Fibroblast of skin of scalp (primary cell): Measurements from ENCODE around the gene PDE9A.

Experiments used
- DNase-seq: peaks from one replicate; pipeline ENCODE4 v3.0.0-alpha.2; 2013

The PDE9A gene

DNA sequence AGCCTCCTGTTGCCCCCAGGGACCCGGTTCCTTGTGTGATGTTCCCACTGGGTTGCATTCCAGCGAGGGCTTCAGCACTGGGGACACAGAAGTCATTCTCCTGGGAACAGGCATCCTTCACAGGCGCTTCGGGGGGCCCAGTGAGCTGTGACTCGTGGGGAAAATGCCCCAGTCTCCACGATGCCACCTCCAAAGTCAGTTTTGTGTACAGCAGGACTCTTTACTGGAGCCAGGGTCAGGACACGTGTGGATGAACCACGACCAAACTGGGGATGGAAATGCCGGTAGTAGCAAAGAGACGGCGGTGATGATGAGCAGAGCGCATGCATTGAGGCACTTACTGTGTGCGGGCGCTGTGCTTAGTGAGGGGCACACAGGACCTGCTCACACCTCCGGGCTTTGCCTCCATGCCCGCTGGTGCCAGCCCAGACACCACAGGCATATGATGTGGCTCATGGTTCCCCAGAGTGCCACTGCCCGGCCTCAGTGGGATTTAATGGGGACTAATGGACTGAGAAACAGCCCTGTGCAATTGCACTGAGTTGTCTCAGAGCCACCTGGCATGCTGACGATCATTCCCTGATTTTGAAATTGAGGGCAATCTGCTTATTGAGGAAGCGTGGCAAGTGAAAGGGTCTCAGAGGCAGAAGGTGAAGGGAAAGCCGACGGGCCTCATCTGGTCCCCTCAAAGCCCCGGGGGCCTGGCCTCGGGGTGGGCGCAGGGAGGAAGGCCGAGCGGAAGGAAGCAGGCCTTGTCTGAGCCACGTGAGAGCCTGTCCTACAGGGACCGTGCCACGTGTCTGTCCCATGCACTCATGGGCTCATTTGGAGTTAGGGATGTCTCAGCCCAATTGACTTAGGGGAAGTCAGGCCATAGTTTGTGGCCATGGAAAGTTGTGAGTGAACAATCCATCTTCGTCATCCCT is 91.4 kb downstream of the PDE9A start:
- DNase-seq, result no peak

DNA sequence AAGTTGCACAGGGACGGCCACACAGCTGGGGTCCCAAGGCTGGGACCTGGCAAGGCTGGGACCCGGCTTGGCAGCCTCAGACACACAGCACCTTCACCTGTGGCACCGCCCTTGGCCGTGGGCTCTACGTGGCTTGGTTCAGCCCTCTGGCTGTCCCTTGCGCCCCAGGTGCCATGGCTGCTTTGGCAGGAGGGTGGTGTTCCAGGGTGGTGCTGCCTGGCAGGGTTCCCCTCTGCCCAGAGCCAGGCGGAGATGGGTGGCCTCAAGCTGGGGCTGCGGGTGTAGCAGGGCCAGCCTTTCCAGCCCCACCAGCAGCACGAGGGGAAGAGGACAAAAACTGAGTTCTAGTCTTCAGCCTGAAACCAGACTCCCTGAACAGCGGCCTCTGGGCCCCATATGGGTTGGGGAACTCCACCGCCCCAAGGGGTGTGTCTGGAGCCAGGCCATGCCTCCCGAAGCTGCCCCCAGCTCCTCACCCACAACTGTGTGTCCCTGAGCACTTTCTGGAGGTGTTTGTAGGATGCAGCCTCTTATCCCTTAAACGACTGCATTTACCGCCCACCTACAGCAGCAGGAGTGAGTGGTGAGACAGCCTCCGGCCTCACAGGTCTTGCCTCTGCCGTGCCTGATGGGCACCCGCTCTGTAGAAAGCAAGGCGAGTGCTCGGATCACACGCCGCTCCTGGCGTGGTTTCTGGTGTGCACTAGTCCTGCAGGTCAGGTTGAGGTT is 92.3 kb downstream of the PDE9A start:
- DNase-seq, result no peak

GRCh38 chr21:42746240-42746592 is 92.8 kb downstream of the PDE9A start:
- no peak for DNase-seq

- no peak for DNase-seq
Measured at GRCh38 chr21:42746593-42747275, 93.3 kb downstream of the PDE9A start.

GRCh38 chr21:42747276-42747701 is 93.9 kb downstream of the PDE9A start:
- no peak for DNase-seq

GRCh38 chr21:42747746-42748351 is 94.4 kb downstream of the PDE9A start:
- no peak for DNase-seq

GRCh38 chr21:42748620-42749176 is 95.3 kb downstream of the PDE9A start:
- DNase-seq, result no peak

- DNase-seq, result no peak
Measured at GRCh38 chr21:42750737-42751530, 97.5 kb downstream of the PDE9A start.

DNA sequence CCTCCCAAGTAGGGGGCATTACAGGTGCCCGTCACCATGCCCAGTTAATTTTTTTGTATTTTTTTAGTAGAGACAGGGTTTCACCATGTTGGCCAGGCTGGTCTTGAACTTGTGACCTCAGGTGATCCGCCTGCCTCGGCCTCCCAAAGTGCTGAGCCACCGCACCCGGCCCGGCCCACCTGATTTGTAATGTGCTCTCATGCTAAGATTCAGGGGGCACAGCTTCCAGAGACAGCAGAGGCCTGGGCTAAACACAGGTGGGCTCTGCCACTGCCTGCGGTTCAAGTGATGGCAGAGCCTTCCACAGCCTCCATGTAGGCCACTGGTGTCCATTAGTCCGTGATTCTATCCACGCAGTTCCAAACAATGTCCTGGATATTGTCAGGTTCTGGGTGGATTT is 98.4 kb downstream of the PDE9A start:
- no peak for DNase-seq

DNA sequence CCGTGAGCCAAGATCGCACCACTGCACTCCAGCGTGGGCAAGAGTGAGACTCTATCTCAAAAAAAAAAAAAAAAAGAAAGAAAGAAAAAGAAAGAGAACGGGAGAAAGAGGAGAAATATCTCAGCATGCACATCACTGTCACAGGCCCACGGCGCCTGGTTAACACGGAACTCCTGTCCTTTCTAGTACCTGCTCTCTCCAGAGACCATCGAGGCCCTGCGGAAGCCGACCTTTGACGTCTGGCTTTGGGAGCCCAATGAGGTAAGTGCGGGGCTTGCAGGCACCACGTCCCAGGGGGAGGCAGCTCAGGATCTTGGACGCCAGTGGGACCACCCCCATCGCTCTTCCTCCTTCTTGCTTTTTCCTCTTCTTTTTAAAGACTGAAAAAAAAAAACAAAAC is 100.4 kb downstream of the PDE9A start:
- DNase-seq, result no peak

GRCh38 chr21:42754270-42754933 is 101.0 kb downstream of the PDE9A start:
- no peak for DNase-seq

DNA sequence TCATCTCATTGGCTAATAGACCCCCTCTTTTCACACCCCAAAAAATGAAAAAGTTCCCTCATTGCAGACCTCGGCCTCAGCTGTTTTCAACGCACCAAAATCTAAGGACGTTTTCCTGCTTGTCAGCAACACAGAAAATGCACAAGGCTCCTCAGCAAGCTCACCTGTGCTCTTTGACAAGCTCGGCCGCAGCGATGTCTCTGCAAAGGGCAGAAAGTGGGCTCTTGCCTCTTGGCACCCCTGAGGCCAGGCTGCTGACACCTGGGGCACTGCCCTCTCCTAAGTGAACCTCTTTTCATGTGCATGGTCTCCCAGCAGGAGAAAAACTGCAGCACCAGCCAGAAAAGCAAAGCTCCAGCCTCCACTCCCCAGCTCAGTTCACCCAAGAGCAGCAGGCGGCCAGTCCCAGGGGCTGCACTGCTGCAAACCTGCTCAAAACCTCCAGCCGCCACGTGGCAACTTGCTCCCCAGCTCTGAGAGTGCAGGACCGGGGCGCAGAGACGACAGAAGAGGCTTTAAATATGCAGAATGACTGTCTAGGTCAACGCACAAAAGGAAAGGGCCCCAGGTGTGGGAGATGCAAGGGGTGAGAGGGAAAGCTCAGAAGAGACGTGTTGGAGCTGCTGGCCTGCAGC is 101.7 kb downstream of the PDE9A start:
- no peak for DNase-seq

GRCh38 chr21:42755766-42756579 is 102.6 kb downstream of the PDE9A start:
- no peak for DNase-seq

GRCh38 chr21:42756580-42757250 is 103.3 kb downstream of the PDE9A start:
- DNase-seq, result no peak

- no peak for DNase-seq
Measured at GRCh38 chr21:42757422-42757821, 104.0 kb downstream of the PDE9A start.

- DNase-seq, result no peak
Measured at GRCh38 chr21:42757826-42758655, 104.6 kb downstream of the PDE9A start.

DNA sequence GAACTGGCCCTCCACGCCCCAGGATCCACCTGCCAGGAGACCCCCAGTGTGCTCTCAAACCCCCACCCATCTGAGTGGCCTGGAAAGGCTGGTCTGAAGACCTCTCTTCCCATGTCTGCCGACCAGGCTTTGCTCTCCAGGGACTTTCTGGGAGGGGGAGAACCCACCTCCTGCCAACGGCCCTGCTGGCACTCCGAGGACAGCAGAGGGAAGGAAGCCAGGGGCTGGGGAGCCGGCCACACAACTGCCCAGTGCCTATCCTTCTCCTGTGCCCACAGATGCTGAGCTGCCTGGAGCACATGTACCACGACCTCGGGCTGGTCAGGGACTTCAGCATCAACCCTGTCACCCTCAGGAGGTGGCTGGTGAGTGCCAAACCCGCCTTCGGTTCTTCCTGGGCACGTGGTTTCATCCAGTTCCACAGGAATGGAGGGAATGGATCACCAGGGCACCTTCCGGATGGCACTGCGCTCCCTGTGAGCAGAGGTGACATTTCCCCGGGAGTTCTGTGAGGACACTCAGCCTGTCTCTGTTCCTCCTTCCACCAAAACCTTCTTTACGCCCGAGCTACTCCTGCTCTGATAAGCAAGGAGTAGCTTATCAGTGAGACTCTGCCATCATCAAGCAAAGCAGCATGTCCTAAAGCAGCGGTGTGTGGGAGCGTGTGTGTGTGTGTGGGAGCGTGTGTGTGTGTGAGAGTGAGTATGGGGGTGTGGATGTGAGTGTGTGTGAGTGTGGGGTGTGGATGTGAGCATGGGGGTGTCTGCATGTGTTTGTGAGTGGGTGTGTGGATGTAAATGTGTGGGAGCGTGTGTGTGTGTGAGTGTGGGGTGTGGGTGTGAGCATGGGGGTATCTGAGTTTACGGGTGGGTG is 105.5 kb downstream of the PDE9A start:
- DNase-seq, result no peak
